Peyer's patch (tissue), 4 donors: ENCODE results near the gene BTBD17.

Experiments
- CTCF ChIP-seq, 6 experiments: fragments of 450-650 bp in 4 of 6; fragments of 200-600 bp in 2 of 6; sonication (generic) in 1 of 6; IDR thresholded peaks; one replicate each; pipeline ENCODE4 v1.5.1; 2017 to 2019; ENCODE audit warnings: antibody characterized with exemption in 6 of 6, mild to moderate bottlenecking in 3 of 6, moderate library complexity in 1 of 6
- POLR2A ChIP-seq, 2 donors: fragments of 450-650 bp; IDR thresholded peaks; one replicate each; pipeline ENCODE4 v1.5.1; 2017; ENCODE audit warnings: antibody characterized with exemption in 2 of 2, mild to moderate bottlenecking in 2 of 2, moderate library complexity in 2 of 2

GRCh38 chr17:74317071-74317470 is 44.6 kb downstream of the BTBD17 start:
- TF ChIP-seq CTCF (IDR thresholded peaks at IDR 0.05) (no peak), POLR2A (IDR thresholded peaks at IDR 0.05) (no peak)
